GM18870 (cell line): Measurements from ENCODE around the gene ERCC2.
"Not testable (repeated sequence)": the region's sequence is repeated elsewhere in the genome, so short reads cannot be mapped to it uniquely, and the experiment has no call there.

Experiments
- ATAC-seq: cut with Tn5 transposase; IDR thresholded peaks from one replicate; pipeline ENCODE4 v1.9.1; 2021; ENCODE audit warnings: moderate library complexity; ENCODE audit not compliant: unreplicated experiment

Gene ERCC2

DNA sequence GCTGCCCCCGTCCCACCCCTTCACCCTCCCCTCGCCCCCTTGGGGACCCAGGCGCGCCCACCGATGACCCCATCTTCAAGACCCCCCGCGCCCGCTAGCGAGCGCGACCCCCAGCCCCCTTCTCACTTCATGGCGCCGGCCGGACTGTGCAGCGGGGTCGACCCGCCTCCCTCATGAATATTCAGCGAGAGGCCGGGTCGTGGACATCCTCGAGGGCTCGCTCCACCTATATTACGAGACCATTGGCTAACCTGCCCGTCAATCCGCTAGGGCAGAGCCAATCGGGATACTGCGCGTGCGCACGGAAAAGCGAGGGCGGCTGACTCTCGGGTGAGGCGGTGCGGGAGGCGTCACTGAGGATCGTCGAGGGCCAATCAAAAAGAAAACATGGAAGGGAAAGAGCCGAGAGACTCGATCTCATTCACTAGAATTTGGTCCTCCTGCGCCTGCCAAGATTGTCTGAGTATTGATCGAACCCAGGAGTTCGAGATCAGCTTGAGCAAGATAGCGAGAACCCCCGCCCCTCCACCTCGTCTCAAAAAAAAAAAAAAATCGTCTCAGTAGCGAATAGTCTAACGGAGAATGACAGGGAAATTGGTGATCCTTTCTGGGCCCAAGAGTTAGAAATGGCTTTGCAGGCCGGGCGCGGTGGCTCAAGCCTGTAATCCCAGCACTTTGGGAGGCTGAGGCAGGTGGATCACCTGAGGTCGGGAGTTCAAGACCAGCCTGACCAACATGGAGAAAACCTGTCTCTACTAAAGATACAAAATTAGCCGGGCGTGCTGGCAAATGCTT lies at the start of gene ERCC2:
TSS of gene ERCC2 (minus strand) at position 164 of the 795 bp plus-strand sequence. CDS start at position 131, 33 bp downstream.
- peak; percentile 88 for ATAC-seq

GRCh38 chr19:45419895-45420294 lies 49.5 kb upstream of the ERCC2 start:
- no peak for ATAC-seq

DNA sequence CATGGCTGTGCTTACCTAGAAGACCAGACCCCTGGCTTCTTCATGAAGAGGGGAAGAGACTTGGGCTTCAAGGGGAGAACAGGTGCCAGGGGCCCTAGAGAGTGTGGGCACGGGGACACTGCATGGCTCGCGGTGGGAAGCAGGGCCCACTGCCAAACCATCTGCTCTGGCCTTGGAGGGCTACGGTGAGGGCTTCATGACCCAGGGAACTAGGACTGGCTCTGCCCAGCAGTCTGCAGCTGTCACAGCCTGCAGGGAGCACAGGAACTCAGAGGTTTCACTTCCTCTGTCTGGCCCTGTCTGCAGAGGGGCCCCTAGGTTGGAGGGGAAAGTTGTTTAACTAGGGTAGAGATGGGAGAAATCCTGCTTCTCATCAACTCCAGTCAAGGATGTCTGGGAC lies 49.0 kb upstream of the ERCC2 start:
- no peak for ATAC-seq

- no peak for ATAC-seq
Measured at GRCh38 chr19:45418802-45419201, 48.4 kb upstream of the ERCC2 start.

DNA sequence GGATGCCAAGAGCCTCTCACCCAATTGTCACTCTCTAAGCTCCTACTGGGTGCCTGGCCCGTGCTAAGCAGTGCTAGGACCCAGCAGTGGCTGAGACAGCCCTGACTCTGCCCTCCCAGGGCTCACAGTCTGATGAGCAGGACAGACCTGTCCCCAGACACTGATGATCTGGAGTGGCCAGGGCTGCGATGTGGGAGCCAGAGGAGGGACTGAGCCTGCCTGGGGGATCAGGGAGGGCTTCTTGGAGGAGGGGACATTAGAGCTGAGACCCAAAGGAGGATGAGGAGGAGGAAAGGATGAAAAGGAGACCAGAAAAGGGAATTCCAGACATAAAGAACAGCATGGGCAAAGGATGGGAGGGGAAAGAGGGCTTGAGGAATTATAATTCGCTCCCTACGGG lies 46.8 kb upstream of the ERCC2 start:
- no peak for ATAC-seq

GRCh38 chr19:45414468-45414867 lies 44.1 kb upstream of the ERCC2 start:
- ATAC-seq = no peak

DNA sequence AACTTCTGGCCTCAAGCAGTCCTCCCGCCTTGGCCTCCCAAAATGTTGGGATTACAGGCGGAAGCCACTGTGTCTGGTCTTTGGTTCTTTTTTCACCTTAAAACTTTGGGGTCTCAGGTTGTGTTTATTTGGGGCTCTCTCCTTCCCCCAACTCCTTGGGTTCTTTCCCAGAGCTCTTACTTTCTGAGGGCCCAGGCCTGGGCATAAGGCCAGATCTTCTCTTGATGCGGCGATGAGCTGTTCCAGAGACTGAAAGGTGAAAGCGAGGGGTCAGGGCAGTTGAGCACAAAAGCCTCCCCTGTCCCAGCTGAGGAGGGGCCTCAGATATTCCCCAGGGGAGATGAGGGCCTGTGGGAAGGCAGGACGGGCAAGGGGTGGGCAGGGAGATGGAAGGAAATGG lies 43.1 kb upstream of the ERCC2 start:
- no peak for ATAC-seq

GRCh38 chr19:45410330-45410729 lies 40.0 kb upstream of the ERCC2 start:
- not testable (repeated sequence) for ATAC-seq

- no peak for ATAC-seq
Measured at GRCh38 chr19:45409557-45409920, 39.2 kb upstream of the ERCC2 start.

- no peak for ATAC-seq
Measured at GRCh38 chr19:45408830-45409556, 38.6 kb upstream of the ERCC2 start.

DNA sequence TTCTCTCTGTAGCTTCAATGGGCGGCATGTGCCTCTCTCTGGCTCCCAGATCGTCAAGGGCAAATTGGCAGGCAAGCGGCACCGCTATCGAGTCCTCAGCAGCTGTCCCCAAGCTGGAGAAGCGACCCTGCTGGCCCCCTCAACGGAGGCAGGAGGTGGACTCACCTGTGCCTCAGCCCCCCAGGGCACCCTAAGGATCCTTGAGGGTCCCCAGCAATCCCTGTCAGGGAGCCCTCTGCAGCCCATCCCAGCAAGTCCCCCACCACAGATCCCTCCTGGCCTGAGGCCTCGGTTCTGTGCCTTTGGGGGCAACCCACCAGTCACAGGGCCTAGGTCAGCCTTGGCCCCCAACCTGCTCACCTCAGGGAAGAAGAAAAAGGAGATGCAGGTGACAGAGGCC lies 37.7 kb upstream of the ERCC2 start:
- ATAC-seq = no peak

- not testable (repeated sequence) for ATAC-seq
Measured at GRCh38 chr19:45407585-45407984, 37.2 kb upstream of the ERCC2 start.

DNA sequence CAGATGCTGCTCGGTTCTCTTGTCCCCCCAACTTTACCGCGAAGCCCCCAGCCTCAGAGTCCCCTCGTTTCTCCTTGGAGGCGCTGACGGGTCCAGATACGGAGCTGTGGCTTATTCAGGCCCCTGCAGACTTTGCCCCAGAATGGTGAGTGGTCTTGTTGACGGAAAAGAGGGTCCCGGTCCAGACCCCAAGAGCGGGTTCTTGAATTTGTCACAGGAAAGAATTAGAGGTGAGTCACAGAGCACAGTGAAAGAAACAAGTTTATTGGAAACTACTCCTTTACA lies 36.7 kb upstream of the ERCC2 start:
- ATAC-seq = no peak

- ATAC-seq = peak; percentile 71
Measured at GRCh38 chr19:45406226-45407090, 36.1 kb upstream of the ERCC2 start, which contains the start of gene POLR1G. POLR1G (plus strand) TSS chr19:45406644; CDS start chr19:45406697, 53 bp downstream.

DNA sequence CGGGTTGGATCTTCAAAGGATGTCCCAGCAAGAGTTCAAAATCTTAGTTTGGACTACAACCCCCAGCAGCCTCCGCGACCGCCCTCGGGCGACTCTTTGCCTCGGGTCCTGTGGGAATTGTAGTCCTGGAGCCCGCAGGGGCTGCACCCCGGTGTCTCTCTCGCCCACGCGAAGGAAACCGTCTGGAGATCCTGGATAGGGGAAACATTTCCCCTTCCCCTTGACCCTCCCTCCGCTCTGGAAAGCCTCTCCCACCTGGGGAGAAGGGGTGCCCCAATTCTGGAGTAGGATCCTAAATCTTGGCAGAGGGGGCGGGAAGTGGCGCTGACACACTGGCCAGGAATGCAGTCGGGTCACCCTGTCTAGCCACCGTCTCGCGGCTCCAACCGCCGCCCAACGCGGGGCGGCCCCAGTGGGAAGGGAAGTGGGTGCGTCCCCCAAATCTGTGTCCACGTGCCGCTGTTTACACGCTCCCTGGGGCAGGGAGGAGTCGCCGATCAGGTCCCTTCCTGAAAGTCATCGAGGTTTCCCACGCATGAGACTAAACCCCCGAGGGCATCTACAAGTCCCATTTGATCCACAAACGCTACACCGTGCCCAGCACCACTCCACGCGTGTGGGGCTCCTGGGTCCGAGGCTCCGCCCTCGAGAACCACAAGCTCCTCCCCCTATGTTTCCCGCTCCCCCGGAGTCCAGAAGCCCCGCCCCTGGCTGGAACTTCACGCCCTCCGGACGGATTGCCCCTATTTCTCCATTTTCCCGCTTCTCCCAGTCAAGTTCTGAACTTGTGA lies 35.3 kb upstream of the ERCC2 start:
- ATAC-seq = peak; percentile 42

DNA sequence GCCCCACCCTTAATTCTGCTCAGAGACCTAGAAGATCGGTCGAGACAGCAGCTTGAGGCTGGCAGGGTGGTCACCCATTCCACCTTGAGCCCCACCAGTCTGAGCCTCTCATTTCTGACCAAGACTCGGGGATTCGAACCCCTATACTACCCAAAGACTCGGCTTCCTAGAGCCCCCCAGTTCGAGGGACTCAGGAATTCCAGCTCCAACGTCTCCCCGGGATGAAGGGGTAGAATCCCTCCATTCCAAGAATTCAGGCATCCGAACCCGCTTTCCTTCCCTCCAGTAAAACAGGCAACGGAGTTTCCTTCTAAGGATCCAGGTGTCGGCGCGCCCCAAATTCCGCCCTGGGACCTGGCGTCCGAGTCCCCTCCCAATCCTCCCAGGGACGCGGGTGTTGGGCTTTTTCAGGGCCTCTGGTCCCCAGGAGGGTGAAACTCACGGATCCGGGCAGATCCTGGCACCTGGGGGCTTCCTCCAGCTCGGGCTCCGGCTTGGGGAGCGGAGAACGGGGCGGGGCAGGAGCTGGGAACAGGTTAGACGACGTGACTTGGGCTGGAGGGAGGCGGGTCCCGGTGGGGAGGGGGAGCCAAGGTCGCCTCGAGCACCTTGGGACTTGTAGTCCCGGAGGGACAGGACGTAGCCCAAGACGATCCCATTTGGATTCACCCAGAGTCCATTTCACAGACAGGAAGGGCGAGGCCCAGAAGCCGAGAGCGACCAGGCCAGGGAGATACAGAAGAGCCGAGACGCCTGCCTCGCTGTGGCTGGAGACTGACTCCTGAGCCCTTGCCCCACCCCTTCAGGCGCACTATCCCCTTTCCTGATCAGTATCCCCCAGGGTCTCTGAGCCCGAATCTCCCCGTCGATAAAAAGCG lies 34.4 kb upstream of the ERCC2 start, which contains the start of gene PPP1R13L:
TSS of gene PPP1R13L (minus strand) at position 513 of the 878 bp plus-strand sequence. CDS start 6,751 bp downstream, outside the sequence.
- ATAC-seq = peak; percentile 12

GRCh38 chr19:45403781-45404556 lies 33.6 kb upstream of the ERCC2 start:
- ATAC-seq = no peak

DNA sequence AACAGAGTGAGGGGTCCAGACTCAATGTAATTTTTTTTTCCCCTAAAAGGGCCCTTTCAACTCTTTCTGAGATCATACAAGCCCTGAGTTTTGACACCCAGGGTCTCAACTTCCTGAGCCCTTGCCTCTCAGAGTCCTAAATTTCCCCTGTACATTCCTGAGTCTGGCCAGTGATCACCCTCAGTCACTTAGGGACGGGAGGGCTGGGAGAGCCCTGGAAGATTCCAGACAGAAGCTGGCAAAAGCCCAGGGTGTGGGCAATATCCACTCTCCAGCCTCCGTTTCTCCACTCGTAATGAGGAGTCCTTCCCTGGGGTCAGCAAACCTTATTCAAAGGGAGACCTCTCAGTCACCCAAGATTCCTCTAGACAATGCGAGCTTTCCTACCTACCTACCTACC lies 32.9 kb upstream of the ERCC2 start:
- ATAC-seq = no peak
